ENCODE results near the gene CBX8.
"Not testable (repeated sequence)": the region's sequence is repeated elsewhere in the genome, so short reads cannot be mapped to it uniquely, and the experiment has no call there.

Gene CBX8

DNA sequence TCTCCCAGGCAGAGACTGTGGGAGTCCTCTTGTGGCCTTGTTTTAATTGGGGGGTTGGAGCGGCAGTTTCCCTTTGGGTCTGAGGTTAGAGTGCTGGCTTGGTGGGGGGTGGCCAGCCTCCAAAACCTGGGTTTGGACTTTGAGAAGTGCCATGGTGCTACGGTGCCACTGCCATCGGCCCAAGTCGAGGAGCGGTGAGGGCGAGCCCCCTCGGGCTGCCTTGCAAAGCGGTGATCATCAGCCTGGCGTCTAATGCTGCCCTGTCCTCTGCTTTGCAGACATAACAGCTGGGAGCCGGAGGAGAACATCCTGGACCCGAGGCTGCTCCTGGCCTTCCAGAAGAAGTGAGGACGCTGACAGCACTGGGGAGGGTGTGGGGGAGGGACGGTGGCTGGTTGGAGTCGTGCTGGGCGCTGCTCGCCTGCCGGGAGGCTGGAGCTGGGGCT lies 17.8 kb downstream of the CBX8 start:
- DNase-seq (ENCODE audit: low spot score), result no peak

- no peak for DNase-seq (ENCODE audit: low spot score)
Observed at GRCh38 chr17:79778504-79779083, 18.3 kb downstream of the CBX8 start.

GRCh38 chr17:79777894-79778503 lies 18.9 kb downstream of the CBX8 start, which contains the start of gene CBX2:
Gene CBX2, plus strand, starts transcription at chr17:79778148. Its CDS starts 88 bp downstream, at chr17:79778236.
- DNase-seq (ENCODE audit: low spot score), result peak; percentile 74

- DNase-seq (ENCODE audit: low spot score), result no peak
Observed at GRCh38 chr17:79777120-79777893, 19.6 kb downstream of the CBX8 start.

- no peak for DNase-seq (ENCODE audit: low spot score)
Observed at GRCh38 chr17:79776376-79777119, 20.3 kb downstream of the CBX8 start.

GRCh38 chr17:79775632-79776031 lies 21.2 kb downstream of the CBX8 start:
- DNase-seq (ENCODE audit: low spot score), result no peak

DNA sequence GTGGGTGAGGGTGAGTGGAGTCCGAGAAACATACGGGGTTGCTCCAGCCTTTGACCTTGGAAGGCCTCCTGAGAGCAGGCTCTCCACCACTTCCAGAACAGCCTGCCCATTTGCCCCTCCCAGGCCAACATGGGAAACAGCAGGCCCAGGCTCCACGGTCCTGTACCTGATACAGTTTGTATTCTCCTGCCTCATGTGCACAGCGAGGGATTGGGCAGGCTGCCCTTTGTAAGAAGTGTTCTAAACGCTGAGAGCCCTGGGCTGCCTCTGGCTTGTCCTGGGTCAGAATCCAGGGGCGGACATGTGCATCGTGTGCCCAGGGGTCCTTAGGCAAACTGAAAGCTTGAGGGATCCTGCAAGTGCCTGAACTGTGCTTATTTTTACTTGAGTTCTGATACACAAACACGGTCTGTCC lies 22.3 kb downstream of the CBX8 start:
- no peak for DNase-seq (ENCODE audit: low spot score)

DNA sequence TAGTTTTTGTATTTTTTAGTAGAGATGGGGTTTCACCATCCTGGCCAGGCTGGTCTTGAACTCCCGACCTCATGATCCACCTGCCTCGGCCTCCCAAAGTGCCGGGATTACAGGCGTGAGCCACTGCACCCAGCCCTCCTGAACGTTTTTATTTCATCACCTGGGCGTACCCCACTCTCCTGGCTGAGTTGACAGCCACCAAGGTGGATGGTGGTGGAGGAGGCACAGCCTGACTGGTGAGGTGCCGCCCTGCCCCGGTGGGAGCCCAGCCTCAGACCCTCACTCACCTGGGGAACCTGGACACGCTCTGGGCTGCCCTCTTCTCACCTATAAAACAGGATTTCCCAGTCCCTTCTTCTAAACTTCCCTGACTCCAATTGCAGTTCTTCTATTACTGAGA lies 24.2 kb downstream of the CBX8 start:
- DNase-seq (ENCODE audit: low spot score), result not testable (repeated sequence)

DNA sequence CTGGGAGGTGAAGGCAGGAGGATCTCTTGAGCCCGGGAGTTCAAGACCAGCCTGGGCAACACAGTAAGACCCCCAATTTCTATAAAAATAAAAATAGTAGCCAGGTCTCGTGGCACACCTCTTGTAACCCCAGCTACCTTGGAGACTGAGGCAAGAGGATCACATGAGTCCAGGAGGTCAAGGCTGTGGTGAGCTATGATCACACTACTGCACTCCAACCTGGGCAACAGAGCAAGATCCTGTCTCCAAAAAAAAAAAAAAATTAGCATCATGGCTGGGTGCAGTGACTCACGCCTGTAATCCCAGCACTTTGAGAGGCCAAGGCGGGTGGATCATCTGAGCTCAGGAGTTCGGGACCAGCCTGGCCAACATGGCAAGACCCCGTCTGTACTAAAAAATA lies 25.6 kb downstream of the CBX8 start:
- no peak for DNase-seq (ENCODE audit: low spot score)

DNA sequence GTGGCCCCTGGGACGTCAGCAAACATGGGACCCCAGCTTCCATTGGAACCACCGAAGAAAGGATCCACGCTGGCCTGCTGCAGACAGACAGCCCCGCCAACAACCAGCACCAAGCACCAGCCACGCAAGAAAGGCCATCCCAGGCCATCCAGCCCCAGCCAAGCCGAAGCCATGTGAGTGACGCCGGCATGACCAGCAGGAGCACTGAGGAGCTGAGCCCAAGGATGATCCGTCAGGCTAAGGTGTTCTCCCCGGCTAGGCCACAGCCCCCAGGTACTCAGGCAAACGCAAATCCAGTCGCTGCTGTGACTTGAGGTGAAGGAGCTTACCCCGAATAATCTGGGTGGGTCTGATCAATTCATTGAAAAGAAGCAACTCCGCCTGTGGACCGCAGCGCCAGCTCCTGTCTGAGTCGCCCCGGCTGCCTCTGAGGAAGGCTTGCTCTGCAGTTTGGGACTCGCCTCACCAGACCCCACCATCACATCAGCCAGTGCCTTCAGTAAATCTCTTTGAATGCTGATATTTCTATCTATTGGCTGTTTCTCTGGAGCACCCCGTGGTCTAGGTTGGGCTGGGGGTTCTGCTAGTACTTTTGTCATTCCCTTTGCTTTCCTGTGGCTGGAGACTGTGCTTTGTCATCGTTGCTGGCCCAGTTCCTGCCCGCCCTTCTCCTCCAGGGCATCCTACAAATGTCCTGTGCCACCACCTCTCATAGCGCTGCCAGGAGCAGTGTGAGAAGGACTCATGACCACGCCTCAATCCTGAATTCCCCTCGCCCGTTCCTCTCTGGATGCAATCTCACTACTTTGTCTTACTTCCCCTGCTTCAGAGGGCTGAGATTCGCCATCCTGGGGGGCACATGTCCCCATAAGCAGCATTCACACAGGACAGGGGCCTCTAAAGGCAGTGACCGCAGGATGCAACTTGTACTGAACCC lies 27.0 kb downstream of the CBX8 start:
- no peak for DNase-seq (ENCODE audit: low spot score)

DNA sequence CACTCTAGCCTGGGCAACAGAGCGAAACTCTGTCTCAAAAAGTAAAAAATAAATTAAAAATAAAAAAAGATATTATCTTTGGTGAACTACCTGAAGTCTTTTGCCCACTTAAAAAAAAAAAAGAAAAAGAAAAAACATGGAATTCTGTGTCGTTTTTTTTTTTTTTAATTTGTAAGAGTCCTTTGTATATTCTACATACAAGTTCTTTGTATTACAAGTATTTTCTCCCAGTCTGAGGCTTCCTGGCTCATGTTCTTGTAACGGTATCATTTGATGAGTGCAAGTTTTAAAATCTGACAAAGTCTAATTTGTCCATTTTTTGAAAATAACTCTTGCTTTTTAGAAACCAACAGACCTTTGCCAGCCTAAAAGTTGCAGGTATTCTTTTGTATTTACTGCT lies 31.2 kb downstream of the CBX8 start:
- DNase-seq (ENCODE audit: low spot score), result no peak

GRCh38 chr17:79761894-79762589 lies 34.8 kb downstream of the CBX8 start:
- no peak for DNase-seq (ENCODE audit: low spot score)

DNA sequence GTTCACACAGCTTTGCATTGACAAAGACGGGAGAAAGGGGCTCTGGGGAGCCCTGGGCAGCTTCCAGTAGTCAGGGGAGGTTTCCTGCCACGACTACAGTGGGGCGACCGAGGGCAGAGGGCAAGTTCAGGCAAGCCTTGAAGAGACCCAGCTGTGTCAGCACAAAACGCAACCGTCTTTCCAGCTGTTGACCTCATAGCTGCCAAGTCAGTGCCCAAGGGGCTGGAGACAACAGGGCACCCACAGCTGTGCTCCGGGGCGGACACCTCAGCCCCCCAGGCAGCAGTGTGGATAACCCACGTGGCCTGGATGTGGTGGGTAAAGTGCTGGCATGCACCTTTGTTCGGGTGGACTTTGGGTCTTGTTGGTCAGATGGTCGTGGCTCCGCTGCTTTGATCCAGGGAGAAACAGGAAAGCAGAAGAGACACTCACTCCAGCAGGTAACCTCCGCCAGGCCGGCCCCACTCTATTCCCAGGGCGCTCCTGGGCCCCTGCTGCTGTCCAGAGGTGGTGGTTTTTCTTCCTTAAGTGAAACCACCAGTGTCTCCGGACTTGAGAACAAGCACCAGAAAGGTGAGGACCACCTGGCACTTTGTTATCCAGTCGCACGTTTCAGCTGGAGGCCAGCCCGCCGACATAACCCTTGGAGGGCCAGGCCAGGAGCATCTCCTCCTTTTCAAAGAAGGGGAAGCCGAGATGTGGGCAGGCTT lies 36.5 kb downstream of the CBX8 start:
- no peak for DNase-seq (ENCODE audit: low spot score)

DNA sequence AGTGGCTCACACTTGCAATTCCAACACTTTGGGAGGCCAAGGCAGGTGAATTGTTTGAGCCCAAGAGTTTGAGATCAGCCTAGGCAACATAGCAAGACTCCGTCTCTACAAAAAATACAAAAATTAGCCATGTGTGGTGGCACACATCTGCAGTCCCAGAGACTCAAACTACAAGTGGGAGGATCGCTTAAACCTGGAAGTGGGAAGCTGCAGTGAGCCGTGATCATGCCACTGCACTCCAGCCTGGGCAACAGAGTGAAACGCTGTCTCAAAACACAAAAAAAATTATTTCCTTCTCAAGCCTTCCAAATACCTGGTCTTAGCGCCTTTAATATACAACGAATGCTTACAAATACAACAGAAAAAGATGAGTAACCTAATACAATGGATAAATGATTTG lies 38.6 kb downstream of the CBX8 start:
- DNase-seq (ENCODE audit: low spot score), result no peak

GRCh38 chr17:79757140-79757745 lies 39.6 kb downstream of the CBX8 start:
- no peak for DNase-seq (ENCODE audit: low spot score)

GRCh38 chr17:79755591-79755990 lies 41.3 kb downstream of the CBX8 start:
- no peak for DNase-seq (ENCODE audit: low spot score)

DNA sequence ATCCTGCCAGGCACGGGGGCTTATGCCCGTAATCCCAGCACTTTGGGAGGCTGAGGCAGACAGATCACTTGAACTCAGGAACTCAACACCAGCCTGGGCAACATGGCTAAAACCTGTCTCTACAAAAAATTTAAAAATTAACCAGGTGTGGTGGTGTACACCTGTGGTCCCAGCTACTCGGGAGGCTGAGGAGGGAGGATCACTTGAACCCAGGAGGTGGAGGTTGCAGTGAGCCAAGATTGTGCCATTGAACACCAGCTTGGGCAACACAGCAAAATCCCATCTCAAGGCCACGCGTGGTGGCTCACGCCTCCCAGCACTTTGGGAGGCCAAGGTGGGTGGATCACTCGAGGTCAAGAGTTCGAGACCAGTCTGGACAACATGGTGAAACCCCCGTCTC lies 42.0 kb downstream of the CBX8 start:
- DNase-seq (ENCODE audit: low spot score), result not testable (repeated sequence)

GRCh38 chr17:79754370-79754769 lies 42.5 kb downstream of the CBX8 start:
- DNase-seq (ENCODE audit: low spot score), result no peak

GRCh38 chr17:79752175-79752574 lies 44.7 kb downstream of the CBX8 start:
- no peak for DNase-seq (ENCODE audit: low spot score)
